HG03159 (cell line): ENCODE results near the gene RIPPLY1.
A peak's percentile ranks its signal among the peaks of the same experiment; 100 is the strongest.
"Not testable (repeated sequence)": the region's sequence is repeated elsewhere in the genome, so short reads cannot be mapped to it uniquely, and the experiment has no call there.

ENCODE experiments used
- ATAC-seq: cut with Tn5 transposase; IDR thresholded peaks from one replicate; pipeline ENCODE4 v1.9.1; 2021; ENCODE audit warnings: mild to moderate bottlenecking, moderate library complexity; ENCODE audit not compliant: unreplicated experiment

Gene RIPPLY1

GRCh38 chrX:106917830-106918500 lies 14.8 kb upstream of the RIPPLY1 start:
- no peak for ATAC-seq

- ATAC-seq = no peak
Observed at GRCh38 chrX:106912864-106913263, 9.7 kb upstream of the RIPPLY1 start.

GRCh38 chrX:106906361-106906760 lies 3.2 kb upstream of the RIPPLY1 start:
- no peak for ATAC-seq

- no peak for ATAC-seq
Observed at GRCh38 chrX:106905064-106905708, 2.0 kb upstream of the RIPPLY1 start.

GRCh38 chrX:106903856-106904528 lies 851 bp upstream of the RIPPLY1 start:
- ATAC-seq = no peak

GRCh38 chrX:106902684-106903083 lies 457 bp downstream of the RIPPLY1 start:
- no peak for ATAC-seq

GRCh38 chrX:106901781-106902219 lies 1.3 kb downstream of the RIPPLY1 start:
- ATAC-seq = no peak

- ATAC-seq = no peak
Observed at GRCh38 chrX:106901341-106901740, 1.8 kb downstream of the RIPPLY1 start.

- ATAC-seq = no peak
Observed at GRCh38 chrX:106899841-106900240, 3.3 kb downstream of the RIPPLY1 start.

GRCh38 chrX:106899276-106899675 lies 3.9 kb downstream of the RIPPLY1 start:
- ATAC-seq = no peak

GRCh38 chrX:106898462-106898861 lies 4.7 kb downstream of the RIPPLY1 start:
- peak; percentile 70 for ATAC-seq

GRCh38 chrX:106897259-106897658 lies 5.9 kb downstream of the RIPPLY1 start:
- ATAC-seq = no peak

GRCh38 chrX:106894978-106895452 lies 8.1 kb downstream of the RIPPLY1 start:
- peak; percentile 7 for ATAC-seq

- ATAC-seq = peak; percentile 81
Observed at GRCh38 chrX:106894392-106894909, 8.7 kb downstream of the RIPPLY1 start.

GRCh38 chrX:106891762-106892460 lies 11.2 kb downstream of the RIPPLY1 start:
- ATAC-seq = no peak

- no peak for ATAC-seq
Observed at GRCh38 chrX:106889468-106889867, 13.7 kb downstream of the RIPPLY1 start.

GRCh38 chrX:106875151-106875550 lies 28.0 kb downstream of the RIPPLY1 start:
- ATAC-seq = no peak

GRCh38 chrX:106874075-106874474 lies 29.1 kb downstream of the RIPPLY1 start:
- no peak for ATAC-seq

- ATAC-seq = not testable (repeated sequence)
Observed at GRCh38 chrX:106872796-106873195, 30.3 kb downstream of the RIPPLY1 start.

GRCh38 chrX:106863697-106864096 lies 39.4 kb downstream of the RIPPLY1 start:
- peak; percentile 16 for ATAC-seq
